Esophagus (tissue), 2 donors: Measurements from ENCODE around the gene METTL18. TPM values are rescaled to one million over a fixed set of nuclear protein-coding genes. Genes with fewer than 3 reads are reported as not detected.

ENCODE experiments used
- H3K27ac ChIP-seq, 2 donors: one replicate each; pipeline ENCODE4 v1.5.1; 2013; ENCODE audit warnings: low read depth in 2 of 2, mild to moderate bottlenecking in 2 of 2, inconsistent platforms in 1 of 2, low read length in 1 of 2, moderate library complexity in 1 of 2
- H3K27me3 ChIP-seq, 2 donors: one replicate each; pipeline ENCODE4 v1.6.1; 2013; ENCODE audit warnings: low read length in 2 of 2, control low read depth in 1 of 2, mild to moderate bottlenecking in 1 of 2; ENCODE audit not compliant: insufficient read depth in 2 of 2, control insufficient read depth in 1 of 2
- H3K36me3 ChIP-seq, 2 donors: one replicate each; pipeline ENCODE4 v1.6.1; 2013; ENCODE audit warnings: low read length in 1 of 2; ENCODE audit not compliant: control insufficient read depth in 2 of 2, insufficient read depth in 2 of 2
- H3K4me1 ChIP-seq, 2 donors: one replicate each; pipeline ENCODE4 v1.6.1; 2013; ENCODE audit warnings: low read length in 1 of 2; ENCODE audit not compliant: control insufficient read depth in 2 of 2, insufficient read depth in 2 of 2
- H3K4me3 ChIP-seq, 2 donors: one replicate each; pipeline ENCODE4 v1.5.1; 2013; ENCODE audit warnings: low read length in 2 of 2, mild to moderate bottlenecking in 2 of 2, low read depth in 1 of 2, moderate library complexity in 1 of 2
- H3K9me3 ChIP-seq, 2 donors: one replicate each; pipeline ENCODE4 v1.6.1; 2013; ENCODE audit warnings: mild to moderate bottlenecking in 2 of 2, low read depth in 1 of 2, low read length in 1 of 2, moderate library complexity in 1 of 2; ENCODE audit not compliant: control insufficient read depth in 2 of 2, insufficient read depth in 1 of 2
- WGBS, 2 donors: extraction: QIAGEN DNeasy Blood & Tissue Kit; methylation state at CpG; one replicate each; pipeline ENCODE4 v1.1.7; 2013; 5-methylcytosine and 5-hydroxymethylcytosine counted together
- polyA plus RNA-seq, 2 donors: library from polyadenylated mRNA; stranded (reverse); fragments of 200-250 nt; gene quantifications; one replicate each; pipeline ENCODE4 v1.2.3, GENCODE V29; 2013
- donor health status: healthy with polysubstance abuse.
- donor health status: Bipolar disorder and iron deficiency.

METTL18 gene
- polyA plus RNA-seq, 2 donors = 5.7 to 5.8 TPM

GRCh38 chr1:169765580-169766331 lies 29.0 kb downstream of the METTL18 start:
- no peaks in the 10 kb centered on the region for H3K9me3 ChIP-seq
- 57 to 59% methylated on average over 7 of the region's 7 CpGs for WGBS, 2 donors
- H3K27me3 ChIP-seq = no peaks in the 10 kb centered on the region
- no peak overlapping the region for H3K27ac ChIP-seq
- H3K36me3 ChIP-seq = no peaks in the 10 kb centered on the region
- H3K4me3 ChIP-seq = no peak overlapping the region
- no peaks in the 10 kb centered on the region for H3K4me1 ChIP-seq

DNA sequence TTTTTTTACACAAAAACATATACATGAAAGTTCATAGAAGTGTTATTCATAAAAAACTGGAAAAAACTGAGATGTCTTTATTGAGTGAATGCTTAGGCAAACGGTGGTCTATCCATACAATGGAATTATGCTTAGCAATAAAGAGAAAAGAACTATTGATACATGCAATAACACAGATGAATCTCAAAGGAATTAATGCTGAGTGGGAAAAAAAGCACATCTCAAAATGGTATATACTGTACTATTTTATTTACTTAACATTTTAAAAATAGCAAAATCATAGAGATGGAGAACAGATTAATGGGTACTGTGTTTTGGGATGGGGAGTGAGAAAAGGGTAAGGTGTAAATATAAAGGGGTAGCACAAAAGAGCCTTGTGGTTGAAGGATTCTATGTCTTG lies 29.8 kb downstream of the METTL18 start:
- Histone ChIP-seq H3K4me3 (no peak overlapping the region), H3K4me1 (no peaks in the 10 kb centered on the region), H3K36me3 (no peaks in the 10 kb centered on the region), H3K9me3 (no peaks in the 10 kb centered on the region), H3K27ac (no peak overlapping the region), H3K27me3 (no peaks in the 10 kb centered on the region)
- 54 to 63% methylated on average over 1 of the region's 1 CpG for WGBS, 2 donors

DNA sequence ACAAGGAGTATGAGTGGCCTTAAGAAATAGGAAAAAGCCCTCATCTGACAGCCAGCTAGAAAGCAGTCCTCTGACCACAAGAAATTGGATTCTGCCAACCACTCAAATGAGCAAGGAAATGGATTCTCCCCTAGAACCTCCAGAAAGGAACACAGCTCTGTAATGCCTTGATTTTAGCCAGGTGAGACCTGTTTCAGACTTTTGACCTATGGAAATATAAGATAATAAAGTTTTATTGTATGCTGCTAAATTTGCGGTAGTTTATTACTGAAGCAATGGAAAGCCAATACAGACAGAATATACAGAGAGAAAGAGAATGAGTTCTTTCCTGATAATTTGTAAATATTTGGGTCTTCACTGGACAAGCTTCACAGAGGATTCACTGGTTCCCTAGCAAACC lies 32.0 kb downstream of the METTL18 start:
- Histone ChIP-seq H3K27ac (no peak overlapping the region), H3K4me3 (no peak overlapping the region), H3K4me1 (no peaks in the 10 kb centered on the region), H3K9me3 (no peaks in the 10 kb centered on the region), H3K27me3 (no peaks in the 10 kb centered on the region), H3K36me3 (no peaks in the 10 kb centered on the region)
- WGBS, 2 donors = 88 to 92% methylated on average over 1 of the region's 1 CpG

GRCh38 chr1:169759038-169759437 lies 35.7 kb downstream of the METTL18 start:
- Histone ChIP-seq H3K9me3 (no peaks in the 10 kb centered on the region), H3K4me1 (no peaks in the 10 kb centered on the region), H3K36me3 (no peaks in the 10 kb centered on the region), H3K4me3 (no peak overlapping the region), H3K27ac (no peak overlapping the region), H3K27me3 (no peaks in the 10 kb centered on the region)
- WGBS, 2 donors = 75 to 82% methylated on average over 3 of the region's 3 CpGs

DNA sequence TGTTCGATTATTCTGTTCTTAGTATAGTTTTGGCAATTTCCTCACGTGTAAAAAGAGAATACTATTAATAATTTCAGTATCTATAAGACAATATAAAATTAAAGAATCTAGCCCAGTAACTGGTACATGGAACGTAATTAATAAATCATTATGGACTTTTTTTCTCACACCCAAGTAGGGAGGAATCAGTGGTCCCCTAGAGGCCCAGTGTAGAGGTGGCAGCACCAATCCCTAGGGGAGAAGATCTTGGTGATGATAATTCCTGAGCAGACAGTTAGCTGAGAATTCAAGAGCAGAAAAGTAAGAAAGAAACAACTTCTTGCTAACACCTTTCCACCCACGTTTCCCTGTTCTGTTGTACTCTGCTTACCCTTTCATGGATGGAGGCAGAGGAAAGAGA lies 41.2 kb downstream of the METTL18 start:
- H3K9me3 ChIP-seq = no peaks in the 10 kb centered on the region
- no peaks in the 10 kb centered on the region for H3K36me3 ChIP-seq
- 64 to 67% methylated on average over 4 of the region's 4 CpGs for WGBS, 2 donors
- no peaks in the 10 kb centered on the region for H3K27me3 ChIP-seq
- no peaks in the 10 kb centered on the region for H3K4me1 ChIP-seq
- H3K27ac ChIP-seq = no peak overlapping the region
- H3K4me3 ChIP-seq = no peak overlapping the region

GRCh38 chr1:169750041-169750440 lies 44.7 kb downstream of the METTL18 start:
- Histone ChIP-seq H3K4me3 (no peak overlapping the region), H3K9me3 (no peaks in the 10 kb centered on the region), H3K36me3 (no peaks in the 10 kb centered on the region), H3K27ac (no peak overlapping the region), H3K27me3 (peaks cover 0 to 2% of the 10 kb centered on the region in 2 donors), H3K4me1 (no peaks in the 10 kb centered on the region)
- 69 to 75% methylated on average over 1 of the region's 1 CpG for WGBS, 2 donors

DNA sequence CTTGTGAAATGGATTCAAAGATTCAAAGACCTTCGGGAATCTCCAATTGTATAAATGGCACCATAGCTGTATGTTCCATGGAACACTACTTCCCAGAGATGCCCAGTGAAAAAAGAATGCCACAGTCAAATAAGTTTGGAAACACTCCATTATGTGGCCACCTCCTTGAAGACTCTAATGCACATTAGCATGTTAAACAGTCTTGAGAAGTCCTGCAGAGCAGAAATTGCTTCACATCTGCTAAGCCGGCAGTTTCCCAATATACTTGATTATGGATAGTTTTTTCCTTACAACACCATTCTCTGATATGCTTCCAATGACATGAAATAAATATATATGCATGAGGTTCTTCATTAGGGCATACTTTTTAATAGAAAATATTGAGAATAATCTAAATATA lies 48.2 kb downstream of the METTL18 start:
- Histone ChIP-seq H3K36me3 (no peaks in the 10 kb centered on the region), H3K27ac (no peak overlapping the region), H3K9me3 (no peaks in the 10 kb centered on the region), H3K27me3 (peaks cover 0 to 3% of the 10 kb centered on the region in 2 donors), H3K4me3 (no peak overlapping the region), H3K4me1 (no peaks in the 10 kb centered on the region)
- 91 to 92% methylated on average over 2 of the region's 2 CpGs for whole genome bisulfite sequencing, 2 donors

DNA sequence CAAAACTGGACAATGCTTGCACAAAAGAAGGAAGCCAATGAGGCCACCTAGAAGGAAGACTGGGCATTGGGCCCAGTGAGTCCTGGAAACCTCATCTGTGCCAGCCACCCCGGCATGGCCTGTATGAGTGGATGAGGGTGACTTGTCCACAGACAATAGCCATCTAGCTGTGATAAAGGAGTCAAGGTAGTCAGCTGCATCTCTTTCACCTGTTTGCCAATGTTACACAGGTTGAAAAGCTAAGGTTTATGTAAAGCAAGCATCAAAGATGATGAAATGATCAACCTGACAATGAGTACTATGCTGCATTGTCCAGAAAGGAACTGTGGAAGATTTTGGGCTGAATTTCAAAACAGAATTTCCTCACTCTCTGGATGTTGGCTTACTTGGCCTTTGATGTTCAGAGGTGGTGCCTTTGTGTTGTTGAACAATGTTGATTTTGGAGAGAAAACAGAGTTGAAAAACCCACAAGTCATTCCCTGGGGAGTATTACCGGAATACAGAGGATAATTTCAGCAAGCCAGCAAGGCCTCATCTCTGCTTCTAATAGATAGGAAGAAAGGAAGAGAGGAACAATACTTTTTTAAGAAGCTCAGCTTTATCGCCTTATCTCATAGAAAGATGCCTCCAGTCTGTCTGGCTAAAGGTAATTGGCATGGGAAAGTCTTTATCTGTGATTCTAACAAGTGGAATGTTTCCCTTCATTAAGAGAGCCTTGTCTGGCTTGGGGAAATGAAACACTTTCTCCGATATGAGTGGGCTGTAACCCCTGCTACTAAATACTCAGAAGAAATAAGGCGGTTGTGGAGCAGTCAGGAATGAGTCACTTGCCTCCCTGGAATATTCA lies 49.5 kb downstream of the METTL18 start:
- 52 to 57% methylated on average over 5 of the region's 5 CpGs for WGBS, 2 donors
- Histone ChIP-seq H3K4me1 (no peaks in the 10 kb centered on the region), H3K9me3 (no peaks in the 10 kb centered on the region), H3K27me3 (peaks cover 0 to 4% of the 10 kb centered on the region in 2 donors), H3K27ac (no peak overlapping the region), H3K36me3 (no peaks in the 10 kb centered on the region), H3K4me3 (no peak overlapping the region)
